Fibroblast of the aortic adventitia (primary cell): ENCODE measurements around the gene HNRNPUL2. TPM values are rescaled to one million over a fixed set of nuclear protein-coding genes. Genes with fewer than 3 reads are reported as not detected.

ENCODE experiments used
- DNase-seq: peaks from one replicate; pipeline ENCODE4 v3.0.0-alpha.2; 2010; ENCODE audit warnings: low read depth
- H3K4me3 ChIP-seq: 2 replicates; pipeline ENCODE4 v1.5.1; 2011; ENCODE audit warnings: low read depth, mild to moderate bottlenecking, control low read depth, low read length, moderate library complexity
- CTCF ChIP-seq: IDR thresholded peaks from 2 replicates; pipeline ENCODE4 v1.5.1; 2011; ENCODE audit warnings: mild to moderate bottlenecking, low read length, control low read depth, inconsistent platforms; ENCODE audit not compliant: insufficient read depth
- total RNA-seq: library from RNA; depleted of rRNA; stranded (reverse); fragments of >200 nt; gene quantifications from 2 replicates; pipeline ENCODE4 v1.2.3, GENCODE V29; 2012; ENCODE audit warnings: low replicate concordance

HNRNPUL2 gene
- total RNA-seq, 1 donor, result 16.7 TPM

GRCh38 chr11:62709247-62710000, 17.8 kb downstream of the HNRNPUL2 start:
- TF ChIP-seq CTCF, result no peak
- DNase-seq, result peak; percentile 97
- H3K4me3 ChIP-seq, result peak overlapping the region; percentile 65

- TF ChIP-seq CTCF, result no peak
- DNase-seq, result no peak
- peak overlapping the region; percentile 65 for H3K4me3 ChIP-seq
Observed at GRCh38 chr11:62708793-62709192, 18.5 kb downstream of the HNRNPUL2 start.

GRCh38 chr11:62708392-62708791, 18.9 kb downstream of the HNRNPUL2 start:
- no peak for TF ChIP-seq CTCF
- no peak for DNase-seq
- no peak overlapping the region for H3K4me3 ChIP-seq

- no peak for DNase-seq
- TF ChIP-seq CTCF, result no peak
- peak within 1 kb of the TSS; percentile 62 for H3K4me3 ChIP-seq
Observed at GRCh38 chr11:62707277-62707861, 19.9 kb downstream of the HNRNPUL2 start, which contains the start of the genes BSCL2 and GNG3. Gene BSCL2 (minus strand): TSS chr11:62707424. CDS start chr11:62707195, 229 bp downstream. Gene GNG3 (plus strand): TSS chr11:62707676. CDS start chr11:62708296, 620 bp downstream.

- no peak for TF ChIP-seq CTCF
- no peak overlapping the region for H3K4me3 ChIP-seq
- no peak for DNase-seq
Observed at GRCh38 chr11:62706850-62707247, 20.4 kb downstream of the HNRNPUL2 start.

- peak; percentile 90 for DNase-seq
- peak overlapping the region; percentile 77 for H3K4me3 ChIP-seq
- no peak for TF ChIP-seq CTCF
Observed at GRCh38 chr11:62705880-62706849, 21.1 kb downstream of the HNRNPUL2 start.
